Astrocyte (in vitro differentiated cells and primary cell): ENCODE data around the gene ANKRD11. TPM values are rescaled to one million over a fixed set of nuclear protein-coding genes. Genes with fewer than 3 reads are reported as not detected.

Experiments used
- DNase-seq: peaks from one replicate; pipeline ENCODE4 v3.0.0-alpha.2; 2010; ENCODE audit warnings: low read depth
- FAIRE-seq: peaks from 2 replicates; lab custom pipeline; 2011; peaks lifted over from hg19 to GRCh38; lab: Jason Lieb, UNC
- H2AFZ ChIP-seq: 2 replicates; pipeline ENCODE4 v1.6.0; 2012; ENCODE audit warnings: low read depth, low read length, inconsistent platforms
- H3K27ac ChIP-seq: 2 replicates; pipeline ENCODE4 v1.5.1; 2011; ENCODE audit warnings: low read depth, low read length, inconsistent platforms
- H3K27me3 ChIP-seq: 2 replicates; pipeline ENCODE4 v1.6.0; 2011; ENCODE audit warnings: low read length, inconsistent platforms; ENCODE audit not compliant: insufficient read depth
- H3K36me3 ChIP-seq: 2 replicates; pipeline ENCODE4 v1.5.1; 2011; ENCODE audit warnings: low read length, inconsistent platforms; ENCODE audit not compliant: insufficient read depth
- H3K4me1 ChIP-seq: 2 replicates; pipeline ENCODE4 v1.5.1; 2011; ENCODE audit warnings: low read length, inconsistent platforms; ENCODE audit not compliant: insufficient read depth
- H3K4me2 ChIP-seq: 2 replicates; pipeline ENCODE4 v1.6.0; 2012; ENCODE audit warnings: low read length, inconsistent platforms
- H3K4me3 ChIP-seq: 2 replicates; pipeline ENCODE4 v1.5.1; 2011; ENCODE audit warnings: low read depth, mild to moderate bottlenecking, low read length, inconsistent platforms; ENCODE audit not compliant: insufficient read depth
- H3K79me2 ChIP-seq: 2 replicates; pipeline ENCODE4 v1.6.0; 2012; ENCODE audit warnings: mild to moderate bottlenecking, low read length, inconsistent platforms; ENCODE audit not compliant: insufficient read depth
- H3K9ac ChIP-seq: 2 replicates; pipeline ENCODE4 v1.6.0; 2012; ENCODE audit warnings: mild to moderate bottlenecking, low read length, inconsistent platforms
- H3K9me3 ChIP-seq: 2 replicates; pipeline ENCODE4 v1.5.1; 2012; ENCODE audit warnings: low read depth, mild to moderate bottlenecking, low read length, inconsistent platforms; ENCODE audit not compliant: insufficient read depth
- H4K20me1 ChIP-seq: 2 replicates; pipeline ENCODE4 v1.6.0; 2012; ENCODE audit warnings: low read length, inconsistent platforms; ENCODE audit not compliant: insufficient read depth
- H3K27ac Mint-ChIP-seq: one replicate; pipeline ENCODE4 v1.8.0; 2021; ENCODE audit warnings: mild to moderate bottlenecking, mixed read lengths; ENCODE audit not compliant: unreplicated experiment
- H3K27me3 Mint-ChIP-seq: one replicate; pipeline ENCODE4 v1.8.0; 2021; ENCODE audit warnings: low read depth, mixed read lengths; ENCODE audit not compliant: unreplicated experiment
- H3K36me3 Mint-ChIP-seq: one replicate; pipeline ENCODE4 v1.8.0; 2021; ENCODE audit warnings: low read depth, mixed read lengths; ENCODE audit not compliant: unreplicated experiment
- H3K4me1 Mint-ChIP-seq: one replicate; pipeline ENCODE4 v1.8.0; 2021; ENCODE audit warnings: low read depth, mixed read lengths; ENCODE audit not compliant: unreplicated experiment
- H3K4me3 Mint-ChIP-seq: one replicate; pipeline ENCODE4 v1.8.0; 2021; ENCODE audit warnings: mild to moderate bottlenecking, moderate library complexity, mixed read lengths; ENCODE audit not compliant: unreplicated experiment
- H3K9me3 Mint-ChIP-seq: one replicate; pipeline ENCODE4 v1.8.0; 2021; ENCODE audit warnings: mild to moderate bottlenecking, mixed read lengths; ENCODE audit not compliant: unreplicated experiment
- CTCF ChIP-seq: IDR thresholded peaks from 2 replicates; pipeline ENCODE4 v1.5.1; 2011; ENCODE audit warnings: low read depth, mild to moderate bottlenecking, inconsistent platforms, low read length, moderate library complexity; ENCODE audit not compliant: insufficient read depth
- EZH2 ChIP-seq: IDR thresholded peaks from 2 replicates; pipeline ENCODE4 v1.6.1; 2012; ENCODE audit warnings: mild to moderate bottlenecking, low read length, inconsistent platforms; ENCODE audit not compliant: insufficient read depth
- total RNA-seq: library from RNA; stranded (reverse); gene quantifications from 2 replicates; pipeline ENCODE4 v1.2.1, GENCODE V29; 2021

The ANKRD11 gene
- total RNA-seq, 1 donor from 2014 or later: 213 TPM

DNA sequence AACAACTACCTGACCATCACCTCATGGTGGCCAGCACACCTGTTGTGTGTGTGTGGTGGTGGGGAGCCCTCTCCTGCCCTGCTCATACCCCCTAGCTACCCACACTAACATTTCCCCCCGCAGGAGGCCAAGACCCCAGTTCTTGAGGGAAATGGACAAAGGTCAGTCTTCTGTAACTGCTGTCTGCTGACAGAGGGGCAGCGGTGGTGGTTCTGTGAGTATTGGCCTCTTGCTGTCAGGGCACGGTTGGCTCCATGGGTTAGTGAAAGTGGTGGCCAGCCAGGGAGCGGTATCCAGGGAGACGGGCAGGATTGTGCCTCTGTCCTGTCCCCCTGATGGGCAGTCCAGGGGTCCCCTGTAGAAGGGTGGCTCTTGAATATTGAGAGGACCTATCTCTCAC, 246.7 kb downstream of the ANKRD11 start:
- Mint-ChIP-seq H3K27me3 (no peaks in the 10 kb centered on the region), H3K4me1 (no peaks in the 10 kb centered on the region), H3K4me3 (no peak overlapping the region), H3K9me3 (peaks cover 4% of the 10 kb centered on the region), H3K27ac (no peak overlapping the region), H3K36me3 (no peaks in the 10 kb centered on the region)
- H3K4me1 ChIP-seq: peaks cover 8% of the 10 kb centered on the region
- H3K27me3 ChIP-seq: no peaks in the 10 kb centered on the region
- no peaks in the 10 kb centered on the region for H4K20me1 ChIP-seq
- FAIRE-seq: no peak
- no peak overlapping the region for H3K27ac ChIP-seq
- no peak for DNase-seq
- H3K79me2 ChIP-seq: peaks cover 8% of the 10 kb centered on the region
- H3K36me3 ChIP-seq: no peaks in the 10 kb centered on the region
- no peak for TF ChIP-seq EZH2
- TF ChIP-seq CTCF: no peak
- H3K4me3 ChIP-seq: no peak overlapping the region
- H2AFZ ChIP-seq: no peak overlapping the region
- H3K9ac ChIP-seq: no peak overlapping the region
- H3K9me3 ChIP-seq: peaks cover 3% of the 10 kb centered on the region
- no peak overlapping the region for H3K4me2 ChIP-seq

- Mint-ChIP-seq H3K27ac (no peak overlapping the region), H3K27me3 (no peaks in the 10 kb centered on the region), H3K36me3 (no peaks in the 10 kb centered on the region), H3K4me3 (peak overlapping the region; percentile 57), H3K9me3 (peaks cover 4% of the 10 kb centered on the region), H3K4me1 (no peaks in the 10 kb centered on the region)
- Histone ChIP-seq H2AFZ (no peak overlapping the region), H3K27me3 (no peaks in the 10 kb centered on the region), H3K4me1 (peaks cover 8% of the 10 kb centered on the region), H3K79me2 (peaks cover 8% of the 10 kb centered on the region), H3K36me3 (no peaks in the 10 kb centered on the region), H4K20me1 (no peaks in the 10 kb centered on the region), H3K4me3 (no peak overlapping the region), H3K4me2 (no peak overlapping the region), H3K9me3 (no peaks in the 10 kb centered on the region), H3K9ac (no peak overlapping the region), H3K27ac (no peak overlapping the region)
- TF ChIP-seq CTCF (no peak), EZH2 (no peak)
- DNase-seq (no peak), FAIRE-seq (no peak)
Measured at GRCh38 chr16:89242795-89243200, 247.6 kb downstream of the ANKRD11 start.

DNA sequence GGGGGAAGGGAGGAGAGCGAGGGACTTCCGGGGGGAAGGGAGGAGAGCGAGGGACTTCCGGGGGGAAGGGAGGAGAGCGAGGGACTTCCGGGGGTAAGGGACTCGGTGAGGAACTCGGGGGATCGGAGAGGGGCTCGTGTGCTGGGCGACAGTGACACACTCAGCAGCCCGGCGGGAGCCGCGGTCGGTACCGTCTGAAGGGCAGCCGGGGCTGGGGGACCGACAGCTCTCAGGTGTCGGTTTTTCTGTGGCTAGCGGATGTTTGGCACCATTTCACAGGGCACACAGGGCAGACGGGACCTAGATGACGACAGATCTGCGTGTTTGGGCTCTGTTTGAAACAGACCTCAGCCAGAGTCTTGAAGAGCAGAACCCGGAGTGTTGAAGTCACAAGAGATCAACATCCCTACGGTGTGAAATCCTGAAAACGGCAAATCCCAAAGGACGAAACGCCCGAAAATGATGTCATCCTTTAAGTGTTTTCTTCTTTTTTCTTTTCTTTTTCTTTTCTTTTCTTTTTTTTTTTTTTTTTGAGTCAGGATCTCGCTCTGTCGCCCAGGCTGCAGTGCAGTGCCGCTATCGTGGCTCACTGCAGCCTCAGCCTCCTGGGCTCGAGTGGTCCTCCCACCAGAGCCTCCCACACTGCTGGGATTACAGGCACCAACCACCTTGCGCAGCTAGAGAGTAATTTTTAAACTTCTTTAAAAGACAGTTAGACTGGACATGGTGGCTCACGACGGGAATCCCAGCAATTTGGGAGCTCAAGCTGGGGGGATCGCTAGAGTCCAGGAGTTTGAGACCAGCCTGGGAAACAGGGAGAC, 249.0 kb downstream of the ANKRD11 start:
- no peaks in the 10 kb centered on the region for H3K27me3 ChIP-seq
- Mint-ChIP-seq H3K27me3 (no peaks in the 10 kb centered on the region), H3K4me3 (peak overlapping the region; percentile 95), H3K27ac (peak overlapping the region; percentile 99), H3K9me3 (peaks cover 4% of the 10 kb centered on the region), H3K4me1 (no peaks in the 10 kb centered on the region), H3K36me3 (peaks cover 2% of the 10 kb centered on the region)
- H3K9me3 ChIP-seq: no peaks in the 10 kb centered on the region
- peak overlapping the region; percentile 96 for H3K9ac ChIP-seq
- peak overlapping the region; percentile 94 for H3K27ac ChIP-seq
- no peaks in the 10 kb centered on the region for H3K36me3 ChIP-seq
- H3K4me2 ChIP-seq: peak overlapping the region; percentile 88
- peak overlapping the region; percentile 84 for H2AFZ ChIP-seq
- TF ChIP-seq EZH2: no peak
- no peak for TF ChIP-seq CTCF
- peaks cover 4% of the 10 kb centered on the region for H3K4me1 ChIP-seq
- DNase-seq: peak; percentile 72
- H4K20me1 ChIP-seq: no peaks in the 10 kb centered on the region
- no peak for FAIRE-seq
- peak overlapping the region; percentile 93 for H3K4me3 ChIP-seq
- H3K79me2 ChIP-seq: peaks cover 8% of the 10 kb centered on the region
